Endothelial cell of umbilical vein (primary cell): ENCODE data around the gene STK16. TPM values are rescaled to one million over a fixed set of nuclear protein-coding genes. Genes with fewer than 3 reads are reported as not detected.
A peak's percentile ranks its signal among the peaks of the same experiment; 100 is the strongest.

Experiments
- BruUV-seq: library from RNA; stranded (reverse); fragments of 400-500 nt; replicated peaks from 2 replicates; lab custom pipeline; 2021; lab: Mats Ljungman, UMichigan
- CTCF ChIA-PET: fragments of 300-600, 350-600 bp; sonication (Branson Sonifier 250); formaldehyde crosslinking; loops from one replicate; lab custom pipeline; 2021; ENCODE audit warnings: antibody characterized with exemption, inconsistent platforms; lab: Charles Lee
- POLR2A ChIA-PET: fragments of 300-600, 350-600 bp; sonication (Branson Sonifier 250); formaldehyde crosslinking; loops from one replicate; lab custom pipeline; 2021; ENCODE audit warnings: antibody characterized with exemption, inconsistent platforms; lab: Charles Lee
- DNase-seq: peaks from one replicate; pipeline ENCODE4 v3.0.0-alpha.2; 2011; ENCODE audit warnings: low read depth, low spot score
- FAIRE-seq: peaks from 2 replicates; lab custom pipeline; 2011; peaks lifted over from hg19 to GRCh38; lab: Jason Lieb, UNC
- H2AFZ ChIP-seq: 2 replicates; pipeline ENCODE4 v1.6.0; 2012; ENCODE audit warnings: low read depth, low read length, control low read depth, inconsistent platforms
- H3K27ac ChIP-seq: 2 replicates; pipeline ENCODE4 v1.5.1; 2011; ENCODE audit warnings: low read depth, mild to moderate bottlenecking, control low read depth, low read length, moderate library complexity; ENCODE audit not compliant: insufficient read depth
- H3K27me3 ChIP-seq, 2 experiments: 2 replicates each; pipeline versions ENCODE4 v1.6.0 to v1.6.1; 2011; ENCODE audit warnings: low read length in 2 of 2, mixed read lengths in 1 of 2; ENCODE audit not compliant: control insufficient read depth in 2 of 2, insufficient read depth in 2 of 2
- H3K36me3 ChIP-seq, 2 experiments: 2 replicates in 1 of 2; 3 replicates in 1 of 2; pipeline ENCODE4 v1.5.1; 2011; ENCODE audit warnings: low read length in 2 of 2, mild to moderate bottlenecking in 1 of 2, moderate library complexity in 1 of 2; ENCODE audit not compliant: control insufficient read depth in 2 of 2, insufficient read depth in 2 of 2; ENCODE audit errors: extremely low read depth in 1 of 2
- H3K4me1 ChIP-seq: 3 replicates; pipeline ENCODE4 v1.5.1; 2011; ENCODE audit warnings: mild to moderate bottlenecking, low read length; ENCODE audit not compliant: control insufficient read depth, insufficient read depth; ENCODE audit errors: extremely low read depth
- H3K4me2 ChIP-seq: 2 replicates; pipeline ENCODE4 v1.6.1; 2011; ENCODE audit warnings: low read length, control low read depth, mixed read lengths; ENCODE audit not compliant: insufficient read depth
- H3K4me3 ChIP-seq, 3 experiments: fragments of 200-600 bp in 1 of 3; sonication (generic), shearing (Covaris generic) in 1 of 3; replicated peaks in 1 of 3; 2 replicates each; pipeline ENCODE4 v1.5.1; 2011 to 2016; ENCODE audit warnings: control low read depth in 3 of 3, low read length in 3 of 3, mild to moderate bottlenecking in 2 of 3, inconsistent platforms in 1 of 3, low read depth in 1 of 3, moderate library complexity in 1 of 3; ENCODE audit not compliant: insufficient read depth in 1 of 3
- H3K79me2 ChIP-seq: 2 replicates; pipeline ENCODE4 v1.6.0; 2012; ENCODE audit warnings: low read length, inconsistent platforms; ENCODE audit not compliant: control insufficient read depth, insufficient read depth
- H3K9ac ChIP-seq: replicated peaks from 2 replicates; pipeline ENCODE3; 2011; ENCODE audit warnings: low read length, control low read depth; ENCODE audit not compliant: insufficient read depth; ENCODE audit errors: extremely low read depth
- H3K9me1 ChIP-seq: replicated peaks from 3 replicates; pipeline ENCODE4 v1.6.0; 2011; ENCODE audit warnings: mild to moderate bottlenecking, low read length; ENCODE audit not compliant: control insufficient read depth, insufficient read depth; ENCODE audit errors: extremely low read depth
- H3K9me3 ChIP-seq: replicated peaks from 2 replicates; pipeline ENCODE4 v1.5.1; 2012; ENCODE audit warnings: low read length, inconsistent platforms; ENCODE audit not compliant: control insufficient read depth, insufficient read depth
- H4K20me1 ChIP-seq: replicated peaks from 2 replicates; pipeline ENCODE3; 2011; ENCODE audit warnings: mild to moderate bottlenecking, low read length; ENCODE audit not compliant: control insufficient read depth, insufficient read depth; ENCODE audit errors: extremely low read depth
- GATA2 ChIP-seq: IDR thresholded peaks from 2 replicates; pipeline ENCODE4 v1.7.0; 2011; ENCODE audit warnings: low read depth, mild to moderate bottlenecking, moderate library complexity, mixed read lengths, low read length; ENCODE audit not compliant: insufficient read length, insufficient read depth
- JUN ChIP-seq: IDR thresholded peaks from 2 replicates; pipeline ENCODE4 v1.6.1; 2011; ENCODE audit warnings: borderline replicate concordance, low read depth; ENCODE audit not compliant: insufficient read length, insufficient read depth
- POLR2AphosphoS5 ChIP-seq: IDR thresholded peaks from 2 replicates; pipeline ENCODE4 v1.6.1; 2012; ENCODE audit warnings: low read depth, mild to moderate bottlenecking, control low read depth, low read length, moderate library complexity; ENCODE audit not compliant: insufficient read depth
- dilution Hi-C: fragments of 300-500 bp; cut with MboI; formaldehyde crosslinking; loops from one replicate; pipeline ENCODE4 v1.15.0; 2019; ENCODE audit warnings: low sequenced_read_pairs; ENCODE audit not compliant: extremely low pct_ligation_motif_present
- intact Hi-C: fragments of 100-400 bp; cut with micrococcal nuclease; formaldehyde crosslinking; loops from one replicate; pipeline ENCODE4 v1.10.0; 2022
- polyA plus RNA-seq, 4 experiments: library from polyadenylated mRNA; depleted of rRNA in 3 of 4; stranded (reverse) in 3 of 4; unstranded in 1 of 4; fragments of >200 nt; gene quantifications; 2 replicates each; pipeline versions ENCODE4 v1.2.1 to v1.2.3, GENCODE V29; 2011 to 2012; ENCODE audit warnings: missing spikeins in 1 of 4
- total RNA-seq: library from RNA; stranded (reverse); gene quantifications from 2 replicates; pipeline ENCODE4 v1.2.3, GENCODE V29; 2021
- TF ChIP-seq, protein P1 (sequence below), 2 donors: IDR thresholded peaks; 1 replicate in 1 of 2; 2 replicates in 1 of 2; pipeline ENCODE4 v1.5.1; 2011; ENCODE audit warnings: low read length in 2 of 2, mild to moderate bottlenecking in 2 of 2, moderate library complexity in 2 of 2, control low read depth in 1 of 2, inconsistent platforms in 1 of 2, low read depth in 1 of 2; ENCODE audit not compliant: insufficient read depth in 1 of 2; ENCODE audit errors: extremely low read depth in 1 of 2

The STK16 gene
- total and polyA plus RNA-seq, 2 donors (not counting 3 experiments of a cell fraction or from before 2014, with no cell fraction given): 18.8 to 63.2 TPM

DNA sequence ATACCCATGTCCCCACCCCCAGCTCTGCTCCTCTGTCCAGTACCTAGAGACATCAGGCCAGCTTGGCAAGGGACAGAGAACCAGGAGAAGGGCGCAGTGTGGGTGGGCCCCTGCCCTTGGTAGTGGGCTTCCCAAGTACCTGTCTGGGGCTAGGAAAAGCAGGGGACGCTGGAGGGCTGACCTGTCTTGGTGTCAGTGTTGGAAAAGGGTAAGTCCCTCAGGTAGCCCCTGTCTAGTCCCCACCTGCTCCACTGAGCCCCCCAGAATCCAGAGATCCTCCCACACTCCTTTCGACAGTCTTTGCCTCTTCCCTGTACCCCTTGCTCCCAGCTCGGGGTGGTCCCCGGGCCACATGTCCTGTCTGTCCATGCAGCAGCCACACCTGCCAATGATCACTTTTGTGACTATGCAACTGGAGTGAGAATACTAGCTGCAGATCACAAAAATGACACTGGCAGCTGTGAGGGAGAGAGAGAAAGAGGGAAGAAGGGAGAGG lies 48.5 kb downstream of the STK16 start:
- Histone ChIP-seq H3K9ac (no peak overlapping the region), H2AFZ (peak overlapping the region; percentile 98), H4K20me1 (no peaks in the 10 kb centered on the region), H3K4me1 (peaks cover 4% of the 10 kb centered on the region), H3K9me1 (no peaks in the 10 kb centered on the region), H3K27ac (no peak overlapping the region), H3K79me2 (no peaks in the 10 kb centered on the region), H3K4me2 (no peak overlapping the region), H3K27me3 (peaks cover 0 to 1% of the 10 kb centered on the region in 2 experiments), H3K36me3 (no peaks in the 10 kb centered on the region), H3K4me3 (no peak overlapping the region), H3K9me3 (no peaks in the 10 kb centered on the region)
- no peak for DNase-seq
- dilution Hi-C loops (no loop called here), intact Hi-C loops (loop anchor here (1.0 to 2.0 kb wide), 7 partner anchors 14 to 133 kb away; partner anchors contain the start of genes ABCB6, ANKZF1, ATG9A and CNPPD1)
- peak; percentile 21 for FAIRE-seq
- ChIA-PET CTCF (interaction anchor here (3.5 to 11.2 kb wide), 3 partner anchors 12 to 135 kb away, joined by 26 to 253 read pairs (median 32); partner anchors contain the start of genes DNAJB2, NHEJ1 and SLC23A3), POLR2A (no interaction called here)
- TF ChIP-seq POLR2AphosphoS5 (no peak), JUN (no peak), GATA2 (no peak)
- TF ChIP-seq, protein P1, sequence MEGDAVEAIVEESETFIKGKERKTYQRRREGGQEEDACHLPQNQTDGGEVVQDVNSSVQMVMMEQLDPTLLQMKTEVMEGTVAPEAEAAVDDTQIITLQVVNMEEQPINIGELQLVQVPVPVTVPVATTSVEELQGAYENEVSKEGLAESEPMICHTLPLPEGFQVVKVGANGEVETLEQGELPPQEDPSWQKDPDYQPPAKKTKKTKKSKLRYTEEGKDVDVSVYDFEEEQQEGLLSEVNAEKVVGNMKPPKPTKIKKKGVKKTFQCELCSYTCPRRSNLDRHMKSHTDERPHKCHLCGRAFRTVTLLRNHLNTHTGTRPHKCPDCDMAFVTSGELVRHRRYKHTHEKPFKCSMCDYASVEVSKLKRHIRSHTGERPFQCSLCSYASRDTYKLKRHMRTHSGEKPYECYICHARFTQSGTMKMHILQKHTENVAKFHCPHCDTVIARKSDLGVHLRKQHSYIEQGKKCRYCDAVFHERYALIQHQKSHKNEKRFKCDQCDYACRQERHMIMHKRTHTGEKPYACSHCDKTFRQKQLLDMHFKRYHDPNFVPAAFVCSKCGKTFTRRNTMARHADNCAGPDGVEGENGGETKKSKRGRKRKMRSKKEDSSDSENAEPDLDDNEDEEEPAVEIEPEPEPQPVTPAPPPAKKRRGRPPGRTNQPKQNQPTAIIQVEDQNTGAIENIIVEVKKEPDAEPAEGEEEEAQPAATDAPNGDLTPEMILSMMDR (IDR thresholded peaks at IDR 0.05; ENCODE audit: extremely low read depth in 1 of 2, insufficient read depth in 1 of 2, low read depth in 1 of 2, low read length in 2 of 2): no peak
- no TSS peak for BruUV-seq
